HepG2 (cell line): ENCODE results near the gene MFAP1. TPM values are rescaled to one million over a fixed set of nuclear protein-coding genes. Genes with fewer than 3 reads are reported as not detected.

Experiments used
- AKNA ChIP-seq: sonication (generic); formaldehyde crosslinking; IDR thresholded peaks from 2 replicates; pipeline ENCODE4 v1.4.0; 2020; ENCODE audit warnings: missing genetic modification reagents, borderline replicate concordance
- FOXC1 ChIP-seq: sonication (generic); formaldehyde crosslinking; IDR thresholded peaks from 2 replicates; pipeline ENCODE4 v1.8.0; 2022; ENCODE audit warnings: mild to moderate bottlenecking, missing genetic modification reagents, borderline replicate concordance
- GLMP ChIP-seq: sonication (generic); formaldehyde crosslinking; IDR thresholded peaks from 2 replicates; pipeline ENCODE4 v1.9.0; 2021; ENCODE audit warnings: missing genetic modification reagents, mild to moderate bottlenecking, borderline replicate concordance
- HNRNPK ChIP-seq: fragments of 200-400 bp; formaldehyde crosslinking; IDR thresholded peaks from 2 replicates; pipeline ENCODE4 v1.6.1; 2018; ENCODE audit warnings: low read length, low read depth, moderate library complexity, mild to moderate bottlenecking; ENCODE audit not compliant: poor library complexity, severe bottlenecking
- HOXA7 ChIP-seq: sonication (generic); formaldehyde crosslinking; IDR thresholded peaks from 2 replicates; pipeline ENCODE4 v1.8.1; 2022; ENCODE audit warnings: mild to moderate bottlenecking, missing genetic modification reagents, moderate library complexity
- MAFK ChIP-seq, 2 experiments: IDR thresholded peaks in 1 of 2; conservative IDR thresholded peaks in 1 of 2; 2 replicates each; pipeline ENCODE4 v1.6.1; 2011; ENCODE audit warnings: improper control_type of control experiment in 2 of 2, low read length in 2 of 2
- RAD21 ChIP-seq: fragments of 450-650 bp; formaldehyde crosslinking; IDR thresholded peaks from 2 replicates; pipeline ENCODE4 v1.5.0; 2020; ENCODE audit warnings: mild to moderate bottlenecking
- REXO4 ChIP-seq: sonication (generic); formaldehyde crosslinking; IDR thresholded peaks from 2 replicates; pipeline ENCODE4 v1.8.0; 2022; ENCODE audit warnings: missing genetic modification reagents, mild to moderate bottlenecking, borderline replicate concordance
- SNAPC5 ChIP-seq: sonication (generic); formaldehyde crosslinking; IDR thresholded peaks from 2 replicates; pipeline ENCODE4 v1.8.1; 2023; ENCODE audit warnings: mild to moderate bottlenecking, missing genetic modification reagents, borderline replicate concordance
- TFDP1 ChIP-seq: IDR thresholded peaks from 2 replicates; pipeline ENCODE4 v1.6.1; 2016; ENCODE audit warnings: missing compliant biosample characterization, missing genetic modification reagents, borderline replicate concordance
- ZBTB20 ChIP-seq: sonication (generic); formaldehyde crosslinking; IDR thresholded peaks from 2 replicates; pipeline ENCODE4 v1.8.1; 2023; ENCODE audit warnings: missing genetic modification reagents, low read depth, mild to moderate bottlenecking, borderline replicate concordance
- ZNF101 ChIP-seq: sonication (generic); formaldehyde crosslinking; IDR thresholded peaks from 2 replicates; pipeline ENCODE4 v1.4.0; 2020; ENCODE audit warnings: mild to moderate bottlenecking, low read depth, missing genetic modification reagents, borderline replicate concordance
- ZNF143 ChIP-seq: sonication (generic); formaldehyde crosslinking; IDR thresholded peaks from 2 replicates; pipeline ENCODE4 v1.4.0; 2020; ENCODE audit warnings: missing genetic modification reagents
- ZNF24 ChIP-seq: fragments of 450-650 bp; IDR thresholded peaks from 2 replicates; pipeline ENCODE4 v1.6.1; 2017; ENCODE audit warnings: antibody characterized with exemption, mild to moderate bottlenecking
- ZNF512 ChIP-seq: sonication (generic); formaldehyde crosslinking; IDR thresholded peaks from 2 replicates; pipeline ENCODE4 v1.4.0; 2020; ENCODE audit warnings: mild to moderate bottlenecking, missing genetic modification reagents
- ZNF652 ChIP-seq: IDR thresholded peaks from 2 replicates; pipeline ENCODE4 v1.6.1; 2016; ENCODE audit warnings: low read depth, borderline replicate concordance
- ZNF839 ChIP-seq: sonication (generic); formaldehyde crosslinking; IDR thresholded peaks from 2 replicates; pipeline ENCODE4 v1.4.0; 2020; ENCODE audit warnings: missing genetic modification reagents, mild to moderate bottlenecking, borderline replicate concordance
- polyA plus RNA-seq, 8 experiments: library from polyadenylated mRNA; depleted of rRNA in 3 of 8; stranded (reverse) in 7 of 8; unstranded in 1 of 8; fragments of >200 nt; fragmentation: Illumina TruSeq in 4 of 8; extraction: Trizol in 4 of 8; gene quantifications; 2 replicates each; pipeline versions ENCODE4 v1.2.1 to v1.2.3, GENCODE V29; 2011 to 2016; ENCODE audit warnings: low read depth in 4 of 8, missing spikeins in 1 of 8, mixed read lengths in 1 of 8; ENCODE audit not compliant: insufficient read depth in 1 of 8
- total RNA-seq, 5 experiments: library from RNA; depleted of rRNA; stranded (reverse); fragments of >200 nt; fragmentation: Illumina TruSeq; extraction: Trizol; gene quantifications; 2 replicates each; pipeline ENCODE4 v1.2.3, GENCODE V29; 2016; ENCODE audit warnings: low read depth in 1 of 5

Gene MFAP1
- total and polyA plus RNA-seq, 2 of the 13 experiments (the other 11 are each of a cell fraction or from before 2014, with no cell fraction given): 11.8 to 39.5 TPM

GRCh38 chr15:43791993-43792760, 32.3 kb downstream of the MFAP1 start, which contains the start of gene SERF2 (continued):
- no peak for TF ChIP-seq ZNF652
- no peak for TF ChIP-seq FOXC1 (CRISPR knock-in tag)
- TF ChIP-seq RAD21 (CRISPR knock-in tag): no peak; the same call in 1 of the 2 replicates
- TF ChIP-seq ZNF24: no peak
- no peak for TF ChIP-seq REXO4 (CRISPR knock-in tag)
- TF ChIP-seq MAFK (conservative IDR thresholded peaks at IDR 0.05 in 1 of 2, IDR thresholded peaks at IDR 0.05 in 1 of 2; ENCODE audit: low read length in 2 of 2): no peak
- 0 out of 2 replicates have a peak, but pooled peaks have one; percentile 25 for TF ChIP-seq ZBTB20 (CRISPR knock-in tag)
- peak; percentile 89; the same call in 1 of the 2 replicates for TF ChIP-seq TFDP1
- TF ChIP-seq ZNF101 (CRISPR knock-in tag): no peak
- TF ChIP-seq ZNF143 (CRISPR knock-in tag): 0 out of 2 replicates have a peak, but pooled peaks have one; percentile 17
- TF ChIP-seq GLMP: no peak
- TF ChIP-seq HOXA7: no peak
- TF ChIP-seq ZNF839 (CRISPR knock-in tag): 0 out of 2 replicates have a peak, but pooled peaks have one; percentile 77
- no peak for TF ChIP-seq SNAPC5 (CRISPR knock-in tag)
- TF ChIP-seq HNRNPK: no peak
- no peak for TF ChIP-seq AKNA
- 0 out of 2 replicates have a peak, but pooled peaks have one; percentile 34 for TF ChIP-seq ZNF512 (CRISPR knock-in tag)
